Mesothelial cell of epicardium (in vitro differentiated cells): ENCODE data around the gene CGNL1. TPM values are rescaled to one million over a fixed set of nuclear protein-coding genes. Genes with fewer than 3 reads are reported as not detected.
A peak's percentile ranks its signal among the peaks of the same experiment; 100 is the strongest.

Source experiments
- DNase-seq, 2 experiments: peaks; one replicate each; pipeline ENCODE4 v3.0.0; 2021; ENCODE audit warnings: low spot score in 2 of 2; ENCODE audit not compliant: unreplicated experiment in 2 of 2
- H3K27ac Mint-ChIP-seq: 2 replicates; pipeline ENCODE4 v1.8.0; 2021; ENCODE audit warnings: mixed read lengths
- H3K27me3 Mint-ChIP-seq: 2 replicates; pipeline ENCODE4 v1.8.0; 2021; ENCODE audit warnings: low read depth, mixed read lengths
- H3K36me3 Mint-ChIP-seq: 2 replicates; pipeline ENCODE4 v1.8.0; 2021; ENCODE audit warnings: mixed read lengths
- H3K4me1 Mint-ChIP-seq: 2 replicates; pipeline ENCODE4 v1.8.0; 2021; ENCODE audit warnings: mixed read lengths
- H3K4me3 Mint-ChIP-seq: 2 replicates; pipeline ENCODE4 v1.8.0; 2021; ENCODE audit warnings: mild to moderate bottlenecking, moderate library complexity, mixed read lengths
- H3K9me3 Mint-ChIP-seq: 2 replicates; pipeline ENCODE4 v1.8.0; 2021; ENCODE audit warnings: mixed read lengths
- CTCF ChIP-seq: fragments of 200-600 bp; sonication (generic); IDR thresholded peaks from one replicate; pipeline ENCODE4 v1.5.0; 2021; ENCODE audit warnings: antibody characterized with exemption; ENCODE audit not compliant: unreplicated experiment
- total RNA-seq: library from RNA; stranded (reverse); gene quantifications from 3 replicates; pipeline ENCODE4 v1.2.1, GENCODE V29; 2021

CGNL1 gene
- total RNA-seq, 1 donor from 2014 or later, result 34.1 TPM

GRCh38 chr15:57516327-57517029 is 140.2 kb downstream of the CGNL1 start:
- no peaks in the 10 kb centered on the region for H3K27me3 Mint-ChIP-seq
- peaks cover 5% of the 10 kb centered on the region for H3K4me1 Mint-ChIP-seq
- H3K4me3 Mint-ChIP-seq, result no peak overlapping the region
- no peak for TF ChIP-seq CTCF
- peaks cover 9% of the 10 kb centered on the region for H3K36me3 Mint-ChIP-seq
- no peak overlapping the region for H3K27ac Mint-ChIP-seq
- no peak for DNase-seq
- no peaks in the 10 kb centered on the region for H3K9me3 Mint-ChIP-seq

- TF ChIP-seq CTCF, result no peak
- Mint-ChIP-seq H3K36me3 (peaks cover 9% of the 10 kb centered on the region), H3K9me3 (no peaks in the 10 kb centered on the region), H3K27ac (no peak overlapping the region), H3K4me3 (no peak overlapping the region), H3K27me3 (no peaks in the 10 kb centered on the region), H3K4me1 (peaks cover 5% of the 10 kb centered on the region)
- no peak for DNase-seq
Measured at GRCh38 chr15:57517030-57517671, 140.8 kb downstream of the CGNL1 start.

- H3K4me3 Mint-ChIP-seq, result no peak overlapping the region
- H3K36me3 Mint-ChIP-seq, result peaks cover 13% of the 10 kb centered on the region
- H3K27me3 Mint-ChIP-seq, result no peaks in the 10 kb centered on the region
- DNase-seq, result no peak
- TF ChIP-seq CTCF, result no peak
- H3K4me1 Mint-ChIP-seq, result peaks cover 5% of the 10 kb centered on the region
- no peaks in the 10 kb centered on the region for H3K9me3 Mint-ChIP-seq
- peak overlapping the region; percentile 17 for H3K27ac Mint-ChIP-seq
Measured at GRCh38 chr15:57518779-57519405, 142.6 kb downstream of the CGNL1 start.

- H3K36me3 Mint-ChIP-seq, result peaks cover 15% of the 10 kb centered on the region
- H3K9me3 Mint-ChIP-seq, result no peaks in the 10 kb centered on the region
- H3K4me3 Mint-ChIP-seq, result no peak overlapping the region
- no peaks in the 10 kb centered on the region for H3K27me3 Mint-ChIP-seq
- H3K27ac Mint-ChIP-seq, result no peak overlapping the region
- no peak for TF ChIP-seq CTCF
- H3K4me1 Mint-ChIP-seq, result peaks cover 10% of the 10 kb centered on the region
- no peak for DNase-seq
Measured at GRCh38 chr15:57519806-57520205, 143.5 kb downstream of the CGNL1 start.

- peaks cover 15% of the 10 kb centered on the region for H3K36me3 Mint-ChIP-seq
Measured at GRCh38 chr15:57521503-57521902, 145.2 kb downstream of the CGNL1 start.

More at GRCh38 chr15:57521503-57521902, 145.2 kb downstream of the CGNL1 start:
- Mint-ChIP-seq H3K9me3 (no peaks in the 10 kb centered on the region), H3K4me3 (no peak overlapping the region), H3K27ac (no peak overlapping the region), H3K4me1 (peaks cover 20% of the 10 kb centered on the region), H3K27me3 (no peaks in the 10 kb centered on the region)
- no peak for DNase-seq
- no peak for TF ChIP-seq CTCF
